Lower leg skin (tissue), 3 donors: ENCODE measurements around the gene AFG3L2.

Source experiments
- CTCF ChIP-seq, 3 donors: fragments of 450-650 bp; IDR thresholded peaks; one replicate each; pipeline ENCODE4 v1.5.1; 2016; ENCODE audit warnings: antibody characterized with exemption in 3 of 3, mild to moderate bottlenecking in 3 of 3, moderate library complexity in 2 of 3
- POLR2A ChIP-seq, 2 donors: fragments of 450-650 bp; IDR thresholded peaks; one replicate each; pipeline ENCODE4 v1.6.1; 2016 to 2017; ENCODE audit warnings: antibody characterized with exemption in 2 of 2, mild to moderate bottlenecking in 1 of 2, moderate library complexity in 1 of 2

GRCh38 chr18:12397793-12398192 is 20.8 kb upstream of the AFG3L2 start:
- TF ChIP-seq CTCF (IDR thresholded peaks at IDR 0.05) (no peak), POLR2A (IDR thresholded peaks at IDR 0.05) (no peak)
